ENCODE results near the gene DTNA.

DNA sequence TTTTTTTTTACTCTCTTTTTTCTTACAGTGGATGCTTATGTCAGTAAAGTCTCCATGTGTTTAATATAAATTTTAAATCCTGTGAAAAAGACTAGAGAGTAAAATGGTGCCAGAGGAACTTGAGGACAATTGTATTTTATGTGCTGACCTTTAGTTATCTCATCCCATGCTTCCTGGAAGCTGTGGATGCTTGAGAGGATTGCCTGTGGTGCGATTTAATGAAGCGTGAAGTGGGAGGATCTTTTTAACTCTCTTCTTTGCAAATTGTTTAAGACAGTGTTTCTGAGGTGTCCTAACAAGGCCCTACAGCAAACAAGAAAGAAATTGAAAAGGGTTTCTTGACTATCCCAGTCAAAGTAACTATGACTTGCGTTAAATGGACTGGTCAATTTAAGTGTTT lies 84.2 kb downstream of the DTNA start:
- TF ChIP-seq, protein P1, sequence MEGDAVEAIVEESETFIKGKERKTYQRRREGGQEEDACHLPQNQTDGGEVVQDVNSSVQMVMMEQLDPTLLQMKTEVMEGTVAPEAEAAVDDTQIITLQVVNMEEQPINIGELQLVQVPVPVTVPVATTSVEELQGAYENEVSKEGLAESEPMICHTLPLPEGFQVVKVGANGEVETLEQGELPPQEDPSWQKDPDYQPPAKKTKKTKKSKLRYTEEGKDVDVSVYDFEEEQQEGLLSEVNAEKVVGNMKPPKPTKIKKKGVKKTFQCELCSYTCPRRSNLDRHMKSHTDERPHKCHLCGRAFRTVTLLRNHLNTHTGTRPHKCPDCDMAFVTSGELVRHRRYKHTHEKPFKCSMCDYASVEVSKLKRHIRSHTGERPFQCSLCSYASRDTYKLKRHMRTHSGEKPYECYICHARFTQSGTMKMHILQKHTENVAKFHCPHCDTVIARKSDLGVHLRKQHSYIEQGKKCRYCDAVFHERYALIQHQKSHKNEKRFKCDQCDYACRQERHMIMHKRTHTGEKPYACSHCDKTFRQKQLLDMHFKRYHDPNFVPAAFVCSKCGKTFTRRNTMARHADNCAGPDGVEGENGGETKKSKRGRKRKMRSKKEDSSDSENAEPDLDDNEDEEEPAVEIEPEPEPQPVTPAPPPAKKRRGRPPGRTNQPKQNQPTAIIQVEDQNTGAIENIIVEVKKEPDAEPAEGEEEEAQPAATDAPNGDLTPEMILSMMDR (optimal IDR thresholded peaks at IDR 0.05 in 1 of 3, IDR thresholded peaks at IDR 0.05 in 1 of 3, conservative IDR thresholded peaks at IDR 0.05 in 1 of 3; ENCODE audit: extremely low read depth in 1 of 3, insufficient read depth in 2 of 3, low read length in 3 of 3): no peak
- no peak for TF ChIP-seq EZH2 (IDR thresholded peaks at IDR 0.05; ENCODE audit: low read length)
